GM12801 (cell line): ENCODE data around the gene MMUT.

ENCODE experiments used
- CTCF ChIP-seq: IDR thresholded peaks from one replicate; pipeline ENCODE4 v1.5.1; 2011; ENCODE audit warnings: control low read depth; ENCODE audit not compliant: insufficient read length; ENCODE audit errors: extremely low read depth

MMUT gene

GRCh38 chr6:49410564-49410963, 52.5 kb downstream of the MMUT start:
- TF ChIP-seq CTCF = no peak

- peak; percentile 40 for TF ChIP-seq CTCF
Measured at GRCh38 chr6:49409951-49410542, 53.0 kb downstream of the MMUT start.

DNA sequence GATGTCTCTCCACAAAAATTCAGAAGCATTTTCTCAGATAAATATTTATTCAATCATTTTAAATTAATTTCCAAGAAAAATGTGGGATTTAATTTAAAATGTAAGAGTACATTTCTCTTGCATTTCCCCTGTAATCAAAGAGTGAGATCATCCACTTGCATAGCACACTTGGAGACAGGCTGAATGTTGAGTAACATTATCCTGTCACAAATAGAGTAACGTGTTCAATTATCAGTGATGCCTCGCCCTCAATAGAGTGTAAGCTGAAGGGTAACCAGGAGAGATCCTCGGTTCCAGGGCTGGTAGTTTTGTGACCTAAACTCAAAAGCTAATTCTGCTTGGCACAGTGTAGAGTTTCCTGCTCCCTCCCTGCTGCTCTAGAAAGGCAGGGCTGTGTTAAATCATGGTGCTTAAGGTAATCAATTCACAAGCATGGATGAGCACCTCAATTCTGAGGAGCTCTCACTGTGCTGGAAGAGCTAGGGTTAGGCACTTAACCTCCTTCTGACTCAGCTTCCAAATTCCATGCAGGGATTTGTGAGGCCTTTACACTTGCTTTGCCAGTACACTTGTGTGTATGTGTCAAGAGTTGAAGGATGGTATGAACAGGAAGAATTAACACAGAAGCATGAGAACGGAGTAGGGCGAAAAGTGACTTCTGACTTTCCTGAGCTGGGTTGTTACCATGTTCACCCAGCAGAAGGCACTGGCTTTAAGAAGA, 56.6 kb downstream of the MMUT start:
- no peak for TF ChIP-seq CTCF

DNA sequence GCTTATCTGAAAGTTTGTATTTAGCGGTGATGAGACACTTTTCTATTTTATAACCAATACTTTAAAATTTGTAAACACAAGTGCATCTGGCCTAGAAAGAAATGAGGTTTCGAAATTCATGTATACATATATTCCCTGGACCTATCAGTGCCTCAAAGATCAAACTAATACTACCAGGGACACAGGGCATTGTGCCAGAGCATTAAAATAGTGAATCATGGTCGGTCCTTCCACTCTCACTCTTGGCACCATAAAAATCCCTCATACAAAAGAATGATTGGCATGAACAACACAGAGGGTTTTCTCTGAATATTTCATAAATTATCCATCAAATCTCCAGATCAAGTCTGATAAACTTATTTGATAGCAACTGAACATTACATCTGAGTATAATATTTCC, 62.0 kb downstream of the MMUT start:
- TF ChIP-seq CTCF = no peak

GRCh38 chr6:49384904-49385303, 78.1 kb downstream of the MMUT start:
- TF ChIP-seq CTCF = no peak
